ENCODE results near the gene RFTN1. TPM values are rescaled to one million over a fixed set of nuclear protein-coding genes. Genes with fewer than 3 reads are reported as not detected.

RFTN1 gene
- total RNA-seq, 3 donors from 2014 or later: 6.9 to 12.6 (median 9.7) TPM

DNA sequence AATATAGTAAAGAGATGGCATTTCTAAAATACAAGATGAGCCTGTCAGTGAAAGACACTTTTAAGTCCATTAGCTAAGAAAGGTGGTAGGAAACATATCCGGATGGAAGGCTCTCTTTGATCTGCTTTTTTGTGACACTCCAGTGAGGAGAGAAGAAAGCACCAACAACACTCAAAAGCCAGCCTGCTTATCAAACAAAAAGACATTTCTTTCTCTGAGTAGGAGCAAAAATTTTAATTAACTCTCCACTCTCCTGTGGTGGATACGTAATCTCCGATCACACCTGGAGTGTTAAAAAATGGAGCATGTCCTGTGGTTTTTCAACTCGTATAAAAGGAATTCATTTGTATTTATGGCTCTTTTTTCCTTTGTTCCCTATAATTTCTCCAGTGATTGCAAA lies 183.1 kb downstream of the RFTN1 start:
- intact Hi-C loops (cut with DNase I, micrococcal nuclease): no loop called here

GRCh38 chr3:16329826-16330129 lies 183.7 kb downstream of the RFTN1 start:
- H3K4me3 ChIP-seq: no peak overlapping the region
- DNase-seq (no peak), ATAC-seq (no peak)
- no peaks in the 10 kb centered on the region for H3K36me3 ChIP-seq (ENCODE audit: low read depth)
- intact Hi-C loops (cut with DNase I, micrococcal nuclease): no loop called here
- TF ChIP-seq, protein P1, sequence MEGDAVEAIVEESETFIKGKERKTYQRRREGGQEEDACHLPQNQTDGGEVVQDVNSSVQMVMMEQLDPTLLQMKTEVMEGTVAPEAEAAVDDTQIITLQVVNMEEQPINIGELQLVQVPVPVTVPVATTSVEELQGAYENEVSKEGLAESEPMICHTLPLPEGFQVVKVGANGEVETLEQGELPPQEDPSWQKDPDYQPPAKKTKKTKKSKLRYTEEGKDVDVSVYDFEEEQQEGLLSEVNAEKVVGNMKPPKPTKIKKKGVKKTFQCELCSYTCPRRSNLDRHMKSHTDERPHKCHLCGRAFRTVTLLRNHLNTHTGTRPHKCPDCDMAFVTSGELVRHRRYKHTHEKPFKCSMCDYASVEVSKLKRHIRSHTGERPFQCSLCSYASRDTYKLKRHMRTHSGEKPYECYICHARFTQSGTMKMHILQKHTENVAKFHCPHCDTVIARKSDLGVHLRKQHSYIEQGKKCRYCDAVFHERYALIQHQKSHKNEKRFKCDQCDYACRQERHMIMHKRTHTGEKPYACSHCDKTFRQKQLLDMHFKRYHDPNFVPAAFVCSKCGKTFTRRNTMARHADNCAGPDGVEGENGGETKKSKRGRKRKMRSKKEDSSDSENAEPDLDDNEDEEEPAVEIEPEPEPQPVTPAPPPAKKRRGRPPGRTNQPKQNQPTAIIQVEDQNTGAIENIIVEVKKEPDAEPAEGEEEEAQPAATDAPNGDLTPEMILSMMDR (IDR thresholded peaks at IDR 0.05): no peak
- peaks cover 7% of the 10 kb centered on the region for H3K9me3 ChIP-seq
- H3K4me1 ChIP-seq (ENCODE audit: low read depth): no peaks in the 10 kb centered on the region

More for the DNA sequence above, 183.1 kb downstream of the RFTN1 start:
- Histone ChIP-seq H3K36me3 (ENCODE audit: low read depth) (no peaks in the 10 kb centered on the region), H3K4me1 (ENCODE audit: low read depth) (no peaks in the 10 kb centered on the region), H3K4me3 (no peak overlapping the region), H3K9me3 (peaks cover 7% of the 10 kb centered on the region)
- DNase-seq (no peak), ATAC-seq (no peak)
- TF ChIP-seq, protein P1 (IDR thresholded peaks at IDR 0.05): no peak

DNA sequence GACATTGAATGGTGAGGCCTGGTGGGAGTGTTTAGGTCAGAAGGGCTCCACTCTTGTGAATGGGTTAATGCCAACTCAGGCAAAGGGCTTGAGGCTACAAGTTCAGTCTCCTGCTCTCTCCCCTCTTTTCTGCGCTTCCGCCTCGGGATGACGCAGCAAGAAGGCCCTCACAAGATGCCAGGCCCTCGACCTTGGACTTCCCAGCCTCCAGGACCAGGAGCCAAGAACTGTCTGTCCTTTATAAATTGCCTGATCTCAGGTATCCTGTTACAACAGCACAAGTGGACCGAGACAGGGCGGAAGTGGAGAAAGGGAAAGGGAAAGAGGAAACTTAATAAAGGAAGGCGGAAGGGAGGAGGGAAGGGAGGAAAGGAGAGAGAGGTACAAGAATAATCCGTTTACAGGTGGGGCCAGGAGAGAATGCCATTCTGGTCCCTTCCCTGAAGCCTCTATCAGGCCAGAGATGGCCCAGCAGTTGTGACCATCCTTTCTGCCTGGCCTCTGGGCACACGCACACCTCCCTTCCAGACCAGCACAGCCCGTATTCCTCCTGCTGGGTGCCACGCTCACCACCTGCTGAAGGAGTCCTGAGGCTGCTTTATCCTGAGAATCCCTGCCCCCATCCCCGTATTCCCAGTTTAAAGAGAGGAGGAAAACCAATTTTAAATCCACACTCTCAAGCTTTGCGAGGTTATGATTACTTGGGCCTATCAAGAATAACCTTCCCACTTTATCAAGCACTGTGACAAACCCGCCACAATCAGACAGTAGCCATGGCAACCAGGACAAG lies 184.3 kb downstream of the RFTN1 start:
- peak; percentile 13 for ATAC-seq
- intact Hi-C loops (cut with DNase I, micrococcal nuclease): no loop called here
- no peaks in the 10 kb centered on the region for H3K36me3 ChIP-seq (ENCODE audit: low read depth)
- no peak overlapping the region for H3K4me3 ChIP-seq
- TF ChIP-seq, protein P1 (IDR thresholded peaks at IDR 0.05): no peak
- H3K4me1 ChIP-seq (ENCODE audit: low read depth): no peaks in the 10 kb centered on the region
- no peak for DNase-seq
- peaks cover 7% of the 10 kb centered on the region for H3K9me3 ChIP-seq

DNA sequence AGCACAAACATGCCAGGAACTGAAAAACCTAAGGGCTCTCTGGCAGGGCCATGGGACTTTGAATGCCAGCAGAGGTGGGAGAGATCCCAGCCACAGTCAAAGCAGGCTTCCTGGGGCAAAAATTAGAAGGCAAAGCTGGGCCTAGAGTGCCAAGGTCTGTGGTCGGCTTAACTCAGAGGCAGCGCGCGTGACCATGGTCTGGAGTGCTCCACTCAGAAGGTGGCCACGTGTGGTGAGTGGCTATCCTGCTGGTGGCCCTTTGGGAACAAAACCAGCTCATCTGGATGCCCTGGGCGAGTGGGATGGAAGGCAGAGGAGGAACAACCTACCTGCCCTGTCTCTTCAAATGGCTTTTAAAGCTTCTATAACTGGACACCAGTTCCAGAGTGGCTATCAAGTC lies 185.4 kb downstream of the RFTN1 start:
- no peak overlapping the region for H3K4me3 ChIP-seq
- no peaks in the 10 kb centered on the region for H3K36me3 ChIP-seq (ENCODE audit: low read depth)
- intact Hi-C loops (cut with DNase I, micrococcal nuclease): no loop called here
- H3K9me3 ChIP-seq: peaks cover 7% of the 10 kb centered on the region
- H3K4me1 ChIP-seq (ENCODE audit: low read depth): no peaks in the 10 kb centered on the region
- ATAC-seq: no peak
- TF ChIP-seq, protein P1 (IDR thresholded peaks at IDR 0.05): no peak
- no peak for DNase-seq

- ATAC-seq (no peak), DNase-seq (no peak)
- Histone ChIP-seq H3K4me3 (no peak overlapping the region), H3K4me1 (ENCODE audit: low read depth) (no peaks in the 10 kb centered on the region), H3K36me3 (ENCODE audit: low read depth) (no peaks in the 10 kb centered on the region), H3K9me3 (peaks cover 7% of the 10 kb centered on the region)
- intact Hi-C loops (cut with DNase I, micrococcal nuclease): no loop called here
- TF ChIP-seq, protein P1 (IDR thresholded peaks at IDR 0.05): no peak
These were observed 186.7 kb downstream of the RFTN1 start for GRCh38 chr3:16326724-16327349.

Data from mucosa of descending colon (tissue), 3 donors.